CD4-positive, alpha-beta memory T cell (primary cell): Measurements from ENCODE around the gene LCN1. TPM values are rescaled to one million over a fixed set of nuclear protein-coding genes. Genes with fewer than 3 reads are reported as not detected.
"Not testable (repeated sequence)": the region's sequence is repeated elsewhere in the genome, so short reads cannot be mapped to it uniquely, and the experiment has no call there.

Experiments used
- CTCF ChIA-PET: fragments of 350-600 bp; sonication (Branson Sonifier 250); formaldehyde crosslinking; loops from one replicate; lab custom pipeline; 2021; ENCODE audit warnings: inconsistent platforms; ENCODE audit not compliant: partially characterized antibody; lab: Charles Lee
- POLR2A ChIA-PET: fragments of 350-600 bp; sonication (Branson Sonifier 250); formaldehyde crosslinking; loops from one replicate; lab custom pipeline; 2021; ENCODE audit not compliant: partially characterized antibody; lab: Charles Lee
- DNase-seq, 5 donors: peaks; one replicate each; pipeline versions ENCODE4 v3.0.0 to v3.0.0-alpha.2; 2020 to 2022; ENCODE audit warnings: mixed read lengths in 1 of 5
- H3K27ac ChIP-seq: one replicate; pipeline ENCODE4 v1.7.0; 2013; ENCODE audit warnings: low read depth, low read length
- H3K27me3 ChIP-seq: 2 replicates; pipeline ENCODE4 v1.7.0; 2013; ENCODE audit warnings: mild to moderate bottlenecking, low read length, moderate library complexity; ENCODE audit not compliant: insufficient read depth
- H3K36me3 ChIP-seq: 2 replicates; pipeline ENCODE4 v1.7.0; 2013; ENCODE audit warnings: mild to moderate bottlenecking, low read length, moderate library complexity; ENCODE audit not compliant: insufficient read depth
- H3K4me1 ChIP-seq: 2 replicates; pipeline ENCODE4 v1.7.0; 2013; ENCODE audit warnings: mild to moderate bottlenecking, low read length, moderate library complexity; ENCODE audit not compliant: insufficient read depth
- H3K4me3 ChIP-seq, 2 donors: one replicate each; pipeline ENCODE4 v1.7.0; 2013; ENCODE audit warnings: low read length in 2 of 2, mild to moderate bottlenecking in 1 of 2
- H3K9me3 ChIP-seq, 2 donors: one replicate each; pipeline ENCODE4 v1.7.0; 2013; ENCODE audit warnings: low read length in 2 of 2, control low read depth in 1 of 2; ENCODE audit not compliant: control insufficient read depth in 1 of 2
- H3K27ac Mint-ChIP-seq, 7 donors: one replicate each; pipeline ENCODE4 v1.8.0; 2020 to 2021; ENCODE audit warnings: mixed read lengths in 7 of 7, mild to moderate bottlenecking in 6 of 7, inconsistent platforms in 3 of 7, moderate library complexity in 3 of 7
- H3K27me3 Mint-ChIP-seq, 2 donors: one replicate each; pipeline ENCODE4 v1.8.0; 2020 to 2021; ENCODE audit warnings: mixed read lengths in 2 of 2
- H3K36me3 Mint-ChIP-seq, 2 donors: one replicate each; pipeline ENCODE4 v1.8.0; 2020 to 2021; ENCODE audit warnings: mixed read lengths in 2 of 2, inconsistent platforms in 1 of 2, mild to moderate bottlenecking in 1 of 2
- H3K4me1 Mint-ChIP-seq, 4 donors: one replicate each; pipeline ENCODE4 v1.8.0; 2020 to 2021; ENCODE audit warnings: mixed read lengths in 4 of 4, mild to moderate bottlenecking in 1 of 4
- H3K4me3 Mint-ChIP-seq, 8 donors: one replicate each; pipeline ENCODE4 v1.8.0; 2020 to 2021; ENCODE audit warnings: mixed read lengths in 8 of 8, mild to moderate bottlenecking in 7 of 8, moderate library complexity in 6 of 8, inconsistent platforms in 3 of 8
- H3K9me3 Mint-ChIP-seq, 8 donors: one replicate each; pipeline ENCODE4 v1.8.0; 2020 to 2021; ENCODE audit warnings: mixed read lengths in 8 of 8, mild to moderate bottlenecking in 5 of 8, inconsistent platforms in 3 of 8, moderate library complexity in 1 of 8
- intact Hi-C: fragments of 100-400 bp; cut with micrococcal nuclease; formaldehyde crosslinking; loops from one replicate; pipeline ENCODE4 v1.15.1; 2023
- polyA plus RNA-seq, 2 donors: library from polyadenylated mRNA; unstranded; fragments of 300-500 nt; fragmentation: Illumina TruSeq; gene quantifications; one replicate each; pipeline ENCODE4 v1.2.3, GENCODE V29; 2021
- total RNA-seq, 2 experiments: library from RNA; stranded (reverse); gene quantifications; one replicate each; pipeline ENCODE4 v1.2.3, GENCODE V29; 2021

The LCN1 gene
- total and polyA plus RNA-seq, 4 experiments from 2014 or later = not detected

DNA sequence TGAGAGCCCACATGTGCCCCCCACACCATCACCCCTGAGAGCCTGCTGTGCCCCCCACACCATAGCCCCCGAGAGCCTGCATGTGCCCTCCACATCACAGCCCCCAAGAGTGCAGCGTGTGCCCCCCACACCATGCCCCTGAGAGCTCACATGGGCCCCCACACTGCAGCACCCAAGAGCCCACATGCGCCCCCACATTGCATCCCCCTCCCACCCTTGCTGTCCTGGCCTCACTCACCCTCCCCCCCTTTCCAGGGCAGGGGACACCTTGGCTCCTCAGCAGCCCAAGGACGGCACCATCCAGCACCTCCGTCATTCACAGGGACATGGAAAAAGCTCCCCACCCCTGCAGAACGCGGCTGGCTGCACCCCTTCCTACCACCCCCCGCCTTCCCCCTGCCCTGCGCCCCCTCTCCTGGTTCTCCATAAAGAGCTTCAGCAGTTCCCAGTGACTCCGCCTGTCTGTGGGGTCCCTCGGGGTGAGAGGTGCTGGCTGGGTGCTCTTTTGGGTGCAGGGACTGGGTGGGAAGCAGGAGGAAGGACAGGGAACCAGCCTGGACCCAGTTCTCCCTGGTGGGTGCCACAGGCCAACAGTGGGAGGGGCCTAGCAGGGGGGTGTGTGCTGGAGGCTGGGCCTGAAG is 5.0 kb downstream of the LCN1 start:
- Histone ChIP-seq H3K27ac (no peak overlapping the region), H3K9me3 (no peaks in the 10 kb centered on the region), H3K36me3 (no peaks in the 10 kb centered on the region), H3K4me1 (no peaks in the 10 kb centered on the region), H3K4me3 (no peak overlapping the region), H3K27me3 (no peaks in the 10 kb centered on the region)
- intact Hi-C loops = no loop called here
- Mint-ChIP-seq H3K27ac (no peak overlapping the region), H3K4me3 (no peak overlapping the region), H3K36me3 (no peaks in the 10 kb centered on the region), H3K27me3 (peaks cover 3 to 8% of the 10 kb centered on the region in 2 donors), H3K4me1 (peaks cover 0 to 6% (median 2%) of the 10 kb centered on the region in 4 donors), H3K9me3 (no peaks in the 10 kb centered on the region)
- CTCF ChIA-PET = no interaction called here
- DNase-seq = no peak
- POLR2A ChIA-PET = no interaction called here

- Histone ChIP-seq H3K4me3 (no peak overlapping the region), H3K27me3 (no peaks in the 10 kb centered on the region), H3K27ac (no peak overlapping the region), H3K36me3 (no peaks in the 10 kb centered on the region), H3K9me3 (no peaks in the 10 kb centered on the region), H3K4me1 (no peaks in the 10 kb centered on the region)
- Mint-ChIP-seq H3K36me3 (no peaks in the 10 kb centered on the region), H3K27ac (no peak overlapping the region), H3K27me3 (peaks cover 6 to 13% of the 10 kb centered on the region in 2 donors), H3K4me3 (no peak overlapping the region), H3K9me3 (no peaks in the 10 kb centered on the region), H3K4me1 (peaks cover 0 to 6% (median 2%) of the 10 kb centered on the region in 4 donors)
- POLR2A ChIA-PET = no interaction called here
- CTCF ChIA-PET = no interaction called here
- no peak for DNase-seq
- intact Hi-C loops = no loop called here
Measured at GRCh38 chr9:135526730-135527571, 5.7 kb downstream of the LCN1 start.

DNA sequence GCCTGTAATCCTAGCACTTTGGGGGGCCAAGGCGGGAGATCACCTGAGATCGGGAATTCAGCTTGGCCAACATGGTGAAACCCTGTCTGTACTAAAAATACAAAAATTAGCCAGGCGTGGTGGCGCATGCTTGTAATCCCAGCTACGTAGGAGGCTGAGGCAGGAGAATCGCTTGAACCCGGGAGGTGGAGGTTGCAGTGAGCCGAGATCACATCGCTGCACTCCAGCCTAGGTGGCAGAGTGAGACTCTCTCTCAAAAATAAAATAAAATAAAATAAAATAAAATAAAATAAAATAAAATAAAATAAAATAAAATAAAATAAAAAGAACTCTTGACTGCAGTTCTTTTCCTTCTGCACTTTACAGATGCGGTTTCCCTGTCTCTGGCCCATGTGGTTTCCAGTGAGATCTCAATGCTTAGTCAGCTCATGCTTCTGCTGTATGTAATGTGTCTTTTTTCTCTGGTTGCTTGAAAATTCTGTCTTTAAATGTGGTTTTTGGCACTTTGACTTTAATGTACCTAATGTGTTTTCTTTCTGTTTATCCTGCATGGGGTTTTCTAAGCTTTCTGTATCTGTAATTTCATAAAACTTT is 7.7 kb downstream of the LCN1 start:
- H3K27ac Mint-ChIP-seq, H3K36me3 Mint-ChIP-seq, H3K4me3 ChIP-seq, POLR2A ChIA-PET, DNase-seq, H3K4me3 Mint-ChIP-seq, intact Hi-C loops, H3K36me3 ChIP-seq, CTCF ChIA-PET, H3K4me1 Mint-ChIP-seq, H3K4me1 ChIP-seq, H3K9me3 ChIP-seq, H3K27me3 ChIP-seq, H3K27ac ChIP-seq, H3K9me3 Mint-ChIP-seq: not testable (repeated sequence)
- H3K27me3 Mint-ChIP-seq = peaks cover 8 to 15% of the 10 kb centered on the region in 2 donors

- Mint-ChIP-seq H3K27ac (peak overlapping the region in 1 of 7 donors; percentile 31), H3K36me3 (no peaks in the 10 kb centered on the region), H3K4me3 (peak overlapping the region in 1 of 8 donors; percentile 5), H3K9me3 (no peaks in the 10 kb centered on the region), H3K4me1 (peaks cover 0 to 6% (median 2%) of the 10 kb centered on the region in 4 donors), H3K27me3 (peaks cover 17 to 21% of the 10 kb centered on the region in 2 donors)
- Histone ChIP-seq H3K27me3 (no peaks in the 10 kb centered on the region), H3K27ac (no peak overlapping the region), H3K36me3 (no peaks in the 10 kb centered on the region), H3K4me1 (no peaks in the 10 kb centered on the region), H3K4me3 (no peak overlapping the region), H3K9me3 (no peaks in the 10 kb centered on the region)
- ChIA-PET CTCF (no interaction called here), POLR2A (no interaction called here)
- intact Hi-C loops = no loop called here
- no peak for DNase-seq
Measured at GRCh38 chr9:135530146-135530545, 8.9 kb downstream of the LCN1 start.

DNA sequence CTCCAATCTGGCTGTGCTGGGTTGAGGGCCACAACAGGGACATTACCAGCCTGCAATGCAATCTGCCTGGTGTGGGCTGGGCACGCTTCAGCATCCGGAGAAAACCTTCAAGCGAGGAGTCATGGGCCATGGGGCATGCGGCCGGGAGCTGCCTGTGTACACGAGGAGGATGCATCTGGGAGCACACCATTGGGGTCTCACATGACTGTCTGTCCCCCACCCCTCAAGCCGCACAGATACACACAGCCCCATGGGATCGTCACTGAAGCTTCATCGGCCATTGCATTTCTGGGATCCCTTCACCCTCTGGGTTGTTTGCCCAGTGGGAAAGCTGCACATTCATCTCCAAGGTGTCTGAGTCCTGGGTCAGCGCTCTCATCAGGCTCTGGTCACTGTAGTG is 9.9 kb downstream of the LCN1 start:
- Histone ChIP-seq H3K4me1 (no peaks in the 10 kb centered on the region), H3K9me3 (no peaks in the 10 kb centered on the region), H3K27ac (no peak overlapping the region), H3K4me3 (no peak overlapping the region), H3K36me3 (no peaks in the 10 kb centered on the region), H3K27me3 (no peaks in the 10 kb centered on the region)
- intact Hi-C loops = no loop called here
- DNase-seq = no peak
- peaks cover 0 to 6% (median 2%) of the 10 kb centered on the region in 4 donors for H3K4me1 Mint-ChIP-seq
- H3K36me3 Mint-ChIP-seq = no peaks in the 10 kb centered on the region
- POLR2A ChIA-PET = no interaction called here
- H3K27me3 Mint-ChIP-seq = peaks cover 18 to 22% of the 10 kb centered on the region in 2 donors
- H3K27ac Mint-ChIP-seq = no peak overlapping the region
- CTCF ChIA-PET = no interaction called here
- H3K9me3 Mint-ChIP-seq = no peaks in the 10 kb centered on the region
- H3K4me3 Mint-ChIP-seq = no peak overlapping the region

GRCh38 chr9:135533113-135533512 is 11.9 kb downstream of the LCN1 start:
- ChIA-PET CTCF (no interaction called here), POLR2A (no interaction called here)
- Histone ChIP-seq H3K4me3 (no peak overlapping the region), H3K27me3 (no peaks in the 10 kb centered on the region), H3K9me3 (no peaks in the 10 kb centered on the region), H3K27ac (no peak overlapping the region), H3K36me3 (no peaks in the 10 kb centered on the region), H3K4me1 (no peaks in the 10 kb centered on the region)
- no peaks in the 10 kb centered on the region for H3K36me3 Mint-ChIP-seq
- no peak for DNase-seq
- no peak overlapping the region for H3K4me3 Mint-ChIP-seq
- H3K27me3 Mint-ChIP-seq = peaks cover 24 to 33% of the 10 kb centered on the region in 2 donors
- H3K4me1 Mint-ChIP-seq = peaks cover 0 to 6% (median 2%) of the 10 kb centered on the region in 4 donors
- no peak overlapping the region for H3K27ac Mint-ChIP-seq
- no peaks in the 10 kb centered on the region for H3K9me3 Mint-ChIP-seq
- intact Hi-C loops = no loop called here

DNA sequence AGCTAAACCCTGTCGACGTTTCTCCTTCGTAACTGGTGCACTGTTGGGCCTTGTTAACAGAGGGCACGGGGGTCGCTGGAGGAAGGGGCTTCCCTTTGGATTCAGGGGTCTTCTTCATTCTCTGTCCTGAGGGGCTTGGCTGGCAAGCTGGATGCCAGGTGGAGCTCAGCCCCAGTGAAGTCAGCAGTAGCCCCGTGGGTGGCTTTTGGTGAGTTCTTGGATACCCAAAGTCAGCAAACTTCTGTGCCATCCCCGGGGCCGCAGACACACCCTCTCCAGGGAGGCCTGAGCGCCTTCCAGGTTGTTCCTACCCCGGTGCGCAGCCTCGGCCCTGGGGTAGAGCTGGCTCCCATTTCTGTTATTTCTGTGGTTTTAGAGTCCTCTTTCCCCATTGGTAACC is 12.4 kb downstream of the LCN1 start:
- no peaks in the 10 kb centered on the region for H3K9me3 Mint-ChIP-seq
- H3K4me3 ChIP-seq = no peak overlapping the region
- H3K27me3 Mint-ChIP-seq = peaks cover 24 to 37% of the 10 kb centered on the region in 2 donors
- no peak for DNase-seq
- H3K36me3 ChIP-seq = no peaks in the 10 kb centered on the region
- no peak overlapping the region for H3K27ac ChIP-seq
- no peaks in the 10 kb centered on the region for H3K36me3 Mint-ChIP-seq
- ChIA-PET POLR2A (no interaction called here), CTCF (no interaction called here)
- H3K4me1 Mint-ChIP-seq = peaks cover 0 to 6% (median 2%) of the 10 kb centered on the region in 4 donors
- intact Hi-C loops = no loop called here
- H3K27me3 ChIP-seq = no peaks in the 10 kb centered on the region
- H3K27ac Mint-ChIP-seq = no peak overlapping the region
- H3K4me3 Mint-ChIP-seq = no peak overlapping the region
- no peaks in the 10 kb centered on the region for H3K4me1 ChIP-seq
- no peaks in the 10 kb centered on the region for H3K9me3 ChIP-seq
